H1 (cell line): ENCODE results near the gene SHISA9. TPM values are rescaled to one million over a fixed set of nuclear protein-coding genes. Genes with fewer than 3 reads are reported as not detected.

Experiments
- CTCF ChIA-PET: fragments of 300-600 bp; sonication (Branson Sonifier 250); formaldehyde crosslinking; loops from one replicate; lab custom pipeline; 2021; ENCODE audit not compliant: partially characterized antibody; lab: Charles Lee
- POLR2A ChIA-PET: fragments of 300-600 bp; sonication (Branson Sonifier 250); formaldehyde crosslinking; loops from one replicate; lab custom pipeline; 2021; ENCODE audit warnings: inconsistent platforms; ENCODE audit not compliant: partially characterized antibody; lab: Charles Lee
- DNase-seq, 2 experiments: peaks; one replicate each; pipeline versions ENCODE4 v3.0.0 to v3.0.0-alpha.2; 2010 to 2022; ENCODE audit warnings: low spot score in 2 of 2, low read depth in 1 of 2, mixed read lengths in 1 of 2
- FAIRE-seq: peaks from 2 replicates; lab custom pipeline; 2011; peaks lifted over from hg19 to GRCh38; lab: Jason Lieb, UNC
- H2AFZ ChIP-seq: 2 replicates; pipeline ENCODE4 v1.8.1; 2012; ENCODE audit warnings: low read length, inconsistent platforms
- H2AK5ac ChIP-seq: 2 replicates; pipeline ENCODE4 v1.6.1; 2013; ENCODE audit warnings: low read depth, low read length
- H2BK120ac ChIP-seq: replicated peaks from 2 replicates; pipeline ENCODE3; 2013; ENCODE audit warnings: low read depth, low read length, inconsistent platforms
- H2BK12ac ChIP-seq: 2 replicates; pipeline ENCODE4 v1.6.1; 2013; ENCODE audit warnings: low read depth, low read length
- H2BK15ac ChIP-seq: 2 replicates; pipeline ENCODE4 v1.6.1; 2013; ENCODE audit warnings: low read length
- H2BK20ac ChIP-seq: 2 replicates; pipeline ENCODE4 v1.6.1; 2013; ENCODE audit warnings: low read length
- H2BK5ac ChIP-seq: 2 replicates; pipeline ENCODE4 v1.6.1; 2013; ENCODE audit warnings: low read depth, low read length
- H3K14ac ChIP-seq: 2 replicates; pipeline ENCODE4 v1.6.1; 2013; ENCODE audit warnings: inconsistent platforms; ENCODE audit not compliant: insufficient read length
- H3K18ac ChIP-seq: 2 replicates; pipeline ENCODE4 v1.6.1; 2013; ENCODE audit warnings: low read length; ENCODE audit errors: extremely low read depth
- H3K23ac ChIP-seq: 2 replicates; pipeline ENCODE4 v1.6.1; 2013; ENCODE audit warnings: inconsistent platforms; ENCODE audit not compliant: insufficient read length
- H3K23me2 ChIP-seq: 2 replicates; pipeline ENCODE4 v1.6.1; 2013; ENCODE audit warnings: low read depth, low read length
- H3K27ac ChIP-seq: 2 replicates; pipeline ENCODE4 v1.6.1; 2011; ENCODE audit warnings: low read depth, low read length, inconsistent platforms
- H3K27me3 ChIP-seq, 4 experiments: replicated peaks in 1 of 4; 1 replicate in 1 of 4; 2 replicates in 3 of 4; pipeline versions ENCODE4 v1.6.1 to v1.8.1; 2011 to 2013; ENCODE audit warnings: low read length in 3 of 4, mild to moderate bottlenecking in 3 of 4, inconsistent platforms in 2 of 4, mixed read lengths in 2 of 4, moderate library complexity in 1 of 4; ENCODE audit not compliant: control insufficient read depth in 3 of 4, insufficient read depth in 3 of 4; ENCODE audit errors: extremely low read depth in 1 of 4
- H3K36me3 ChIP-seq, 4 experiments: 2 replicates each; pipeline versions ENCODE4 v1.6.1 to v1.8.1; 2011 to 2013; ENCODE audit warnings: mild to moderate bottlenecking in 4 of 4, low read length in 3 of 4, moderate library complexity in 2 of 4, control low read depth in 1 of 4, inconsistent platforms in 1 of 4; ENCODE audit not compliant: insufficient read depth in 4 of 4, control insufficient read depth in 2 of 4
- H3K4ac ChIP-seq: replicated peaks from 2 replicates; pipeline ENCODE3; 2013; ENCODE audit warnings: low read length, low read depth, mixed read lengths, inconsistent platforms; ENCODE audit not compliant: insufficient read length
- H3K4me1 ChIP-seq, 4 experiments: replicated peaks in 1 of 4; 1 replicate in 1 of 4; 2 replicates in 3 of 4; pipeline versions ENCODE4 v1.6.1 to v1.8.1; 2011 to 2013; ENCODE audit warnings: low read length in 3 of 4, inconsistent platforms in 2 of 4, mixed read lengths in 1 of 4; ENCODE audit not compliant: insufficient read depth in 4 of 4, control insufficient read depth in 3 of 4
- H3K4me2 ChIP-seq, 2 experiments: 2 replicates each; pipeline versions ENCODE4 v1.6.1 to v1.8.1; 2011 to 2013; ENCODE audit warnings: low read depth in 2 of 2, low read length in 2 of 2, control low read depth in 1 of 2, inconsistent platforms in 1 of 2, mild to moderate bottlenecking in 1 of 2; ENCODE audit not compliant: insufficient read depth in 1 of 2
- H3K4me3 ChIP-seq, 4 experiments: fragments of 200-600, 300-600 bp in 1 of 4; sonication (generic), shearing (Covaris generic), sonication (Bioruptor Twin) in 1 of 4; 2 replicates each; pipeline versions ENCODE4 v1.5.1 to v1.8.1; 2011 to 2016; ENCODE audit warnings: low read length in 4 of 4, low read depth in 3 of 4, control low read depth in 2 of 4, inconsistent platforms in 2 of 4, mild to moderate bottlenecking in 2 of 4, mixed read lengths in 1 of 4, moderate library complexity in 1 of 4; ENCODE audit not compliant: insufficient read depth in 2 of 4; ENCODE audit errors: extremely low read depth in 1 of 4
- H3K56ac ChIP-seq: replicated peaks from 2 replicates; pipeline ENCODE3; 2013; ENCODE audit warnings: low read depth, mild to moderate bottlenecking, mixed read lengths, low read length, inconsistent platforms; ENCODE audit not compliant: insufficient read length
- H3K79me1 ChIP-seq: 2 replicates; pipeline ENCODE4 v1.6.1; 2013; ENCODE audit warnings: low read depth, low read length, control low read depth
- H3K79me2 ChIP-seq, 2 experiments: 2 replicates each; pipeline versions ENCODE4 v1.6.1 to v1.8.1; 2012 to 2013; ENCODE audit warnings: low read length in 2 of 2, mild to moderate bottlenecking in 2 of 2, inconsistent platforms in 1 of 2; ENCODE audit not compliant: insufficient read depth in 2 of 2, control insufficient read depth in 1 of 2
- H3K9ac ChIP-seq, 4 experiments: replicated peaks in 1 of 4; 1 replicate in 1 of 4; 2 replicates in 3 of 4; pipeline versions ENCODE4 v1.6.1 to v1.8.1; 2011 to 2013; ENCODE audit warnings: low read depth in 3 of 4, low read length in 3 of 4, control low read depth in 2 of 4, mild to moderate bottlenecking in 2 of 4, moderate library complexity in 2 of 4, inconsistent platforms in 1 of 4; ENCODE audit errors: extremely low read depth in 1 of 4
- H3K9me3 ChIP-seq, 2 experiments: 2 replicates each; pipeline versions ENCODE4 v1.6.1 to v1.8.1; 2012 to 2013; ENCODE audit warnings: mild to moderate bottlenecking in 2 of 2, moderate library complexity in 2 of 2, control low read depth in 1 of 2, inconsistent platforms in 1 of 2, low read depth in 1 of 2, low read length in 1 of 2, mixed read lengths in 1 of 2; ENCODE audit not compliant: insufficient read depth in 2 of 2
- H4K20me1 ChIP-seq, 2 experiments: replicated peaks in 1 of 2; 2 replicates each; pipeline versions ENCODE3 to v1.8.1; 2011 to 2013; ENCODE audit warnings: inconsistent platforms in 2 of 2, low read length in 2 of 2, mild to moderate bottlenecking in 1 of 2; ENCODE audit not compliant: insufficient read depth in 2 of 2, control insufficient read depth in 1 of 2
- H4K5ac ChIP-seq: 2 replicates; pipeline ENCODE4 v1.6.1; 2013; ENCODE audit warnings: low read length, low read depth, mixed read lengths, inconsistent platforms; ENCODE audit not compliant: insufficient read length
- H4K8ac ChIP-seq: 2 replicates; pipeline ENCODE4 v1.8.0; 2013; ENCODE audit warnings: mild to moderate bottlenecking, moderate library complexity, low read length, inconsistent platforms; ENCODE audit not compliant: insufficient read depth; ENCODE audit errors: extremely low read depth
- H4K91ac ChIP-seq: replicated peaks from 2 replicates; pipeline ENCODE3; 2013; ENCODE audit warnings: low read length, mixed read lengths, inconsistent platforms; ENCODE audit not compliant: insufficient read length
- ATF2 ChIP-seq: IDR thresholded peaks from 2 replicates; pipeline ENCODE4 v1.6.1; 2012; ENCODE audit warnings: low read length, inconsistent platforms
- E2F6 ChIP-seq: IDR thresholded peaks from 2 replicates; pipeline ENCODE4 v1.6.1; 2012; ENCODE audit warnings: inconsistent platforms
- EP300 ChIP-seq, 2 experiments: IDR thresholded peaks; 1 replicate in 1 of 2; 2 replicates in 1 of 2; pipeline ENCODE4 v1.6.1; 2011 to 2012; ENCODE audit warnings: low read depth in 2 of 2, low read length in 2 of 2, mild to moderate bottlenecking in 2 of 2, borderline replicate concordance in 1 of 2, inconsistent platforms in 1 of 2, moderate library complexity in 1 of 2
- GABPA ChIP-seq: IDR thresholded peaks from 2 replicates; pipeline ENCODE4 v1.6.1; 2011; ENCODE audit warnings: mild to moderate bottlenecking, low read length, moderate library complexity, borderline replicate concordance; ENCODE audit not compliant: insufficient read depth
- MAX ChIP-seq: IDR thresholded peaks from 2 replicates; pipeline ENCODE4 v1.6.1; 2012; ENCODE audit warnings: inconsistent platforms
- POLR2A ChIP-seq, 2 experiments: IDR thresholded peaks; 1 replicate in 1 of 2; 2 replicates in 1 of 2; pipeline ENCODE4 v1.6.1; 2011; ENCODE audit warnings: low read depth in 2 of 2, low read length in 2 of 2, mild to moderate bottlenecking in 2 of 2; ENCODE audit errors: control extremely low read depth in 1 of 2
- RFX5 ChIP-seq: IDR thresholded peaks from 2 replicates; pipeline ENCODE4 v1.6.1; 2011; ENCODE audit warnings: low read depth, low read length, improper control_type of control experiment, borderline replicate concordance
- RNF2 ChIP-seq: fragments of 200-900, 300-1000 bp; sonication (generic); IDR thresholded peaks from 2 replicates; pipeline ENCODE4 v1.7.1; 2016; ENCODE audit warnings: borderline replicate concordance, low read depth, mild to moderate bottlenecking, antibody characterized with exemption, low read length; ENCODE audit not compliant: poor library complexity, severe bottlenecking; ENCODE audit errors: missing control alignments
- SIRT6 ChIP-seq: IDR thresholded peaks from one replicate; pipeline ENCODE4 v1.7.1; 2012; ENCODE audit warnings: low read length, inconsistent platforms
- TAF1 ChIP-seq: IDR thresholded peaks from 2 replicates; pipeline ENCODE4 v1.6.1; 2011; ENCODE audit warnings: mild to moderate bottlenecking, low read depth, low read length
- YY1 ChIP-seq: IDR thresholded peaks from 2 replicates; pipeline ENCODE4 v1.6.1; 2011; ENCODE audit warnings: low read depth, mild to moderate bottlenecking, low read length
- WGBS, 2 experiments: shearing (Covaris generic) in 1 of 2; methylation state at CpG; one replicate each; pipeline versions ENCODE4 v1.1.6 to v1.1.7; 2013 to 2015; ENCODE audit warnings: low lambda C conversion rate in 2 of 2, mixed read lengths in 2 of 2, inconsistent platforms in 1 of 2, low coverage in 1 of 2, missing lambda C conversion rate in 1 of 2; ENCODE audit not compliant: insufficient replicate concordance in 2 of 2, insufficient coverage in 1 of 2, insufficient read length in 1 of 2; ENCODE audit errors: extremely low coverage in 1 of 2, missing lambda C conversion rate in 1 of 2; 5-methylcytosine and 5-hydroxymethylcytosine counted together
- polyA plus RNA-seq, 7 experiments: library from polyadenylated mRNA; depleted of rRNA in 3 of 7; stranded (reverse) in 5 of 7; unstranded in 2 of 7; fragments of >200 nt in 5 of 7; fragments of 200-250 nt in 2 of 7; gene quantifications; 1 replicate in 5 of 7; 2 replicates in 1 of 7; 4 replicates in 1 of 7; pipeline versions ENCODE4 v1.2.1 to v1.2.3, GENCODE V29; 2011 to 2013; ENCODE audit warnings: missing spikeins in 2 of 7, mixed read lengths in 2 of 7
- total RNA-seq: library from RNA; stranded (reverse); fragmentation: NEBNext Ultra II Directional; extraction: Animal tissue kit (Norgen Biotek cat#: 25700); gene quantifications from 2 replicates; pipeline ENCODE4 v1.2.1, GENCODE V29; 2021

SHISA9 gene
- total and polyA plus RNA-seq, 2 of the 8 experiments (the other 6 are each of a cell fraction or from before 2014, with no cell fraction given) = 25.6 to 39.8 TPM

- Histone ChIP-seq H3K27ac (no peak overlapping the region), H4K20me1 (no peaks in the 10 kb centered on the region), H2AFZ (no peak overlapping the region), H4K8ac (no peak overlapping the region), H3K79me1 (peaks cover 2% of the 10 kb centered on the region; the same call in 1 of the 2 replicates), H2BK120ac (no peak overlapping the region), H3K23me2 (no peaks in the 10 kb centered on the region), H2AK5ac (no peak overlapping the region), H2BK20ac (no peak overlapping the region), H2BK12ac (no peak overlapping the region), H2BK15ac (no peak overlapping the region), H3K79me2 (peaks cover 3 to 52% of the 10 kb centered on the region in 2 experiments; a peak in 3 of 4 replicates), H3K23ac (no peak overlapping the region), H3K4me2 (no peak overlapping the region), H3K9ac (no peak overlapping the region), H3K14ac (no peak overlapping the region), H3K4me3 (no peak overlapping the region), H2BK5ac (no peak overlapping the region), H3K4me1 (peaks cover 0 to 12% (median 5%) of the 10 kb centered on the region in 4 experiments; a peak in 3 of 7 replicates), H3K18ac (no peak overlapping the region), H3K27me3 (no peaks in the 10 kb centered on the region), H3K36me3 (no peaks in the 10 kb centered on the region), H4K91ac (no peak overlapping the region), H3K56ac (no peak overlapping the region), H4K5ac (no peak overlapping the region), H3K9me3 (peaks cover 0 to 3% of the 10 kb centered on the region in 2 experiments; a peak in 1 of 4 replicates), H3K4ac (no peak overlapping the region)
- 43% methylated on average over 2 of the region's 2 CpGs; no CpG with 5 or more reads in 1 of the 2 experiments for WGBS, 2 experiments
- CTCF ChIA-PET = no interaction called here
- DNase-seq = no peak
- FAIRE-seq = no peak
- POLR2A ChIA-PET = no interaction called here
- TF ChIP-seq SIRT6 (no peak), RFX5 (no peak), EP300 (IDR thresholded peaks at IDR 0.05; ENCODE audit: borderline replicate concordance in 1 of 2, low read depth in 2 of 2, low read length in 2 of 2) (no peak), RNF2 (no peak), ATF2 (no peak), TAF1 (no peak), POLR2A (IDR thresholded peaks at IDR 0.05; ENCODE audit: control extremely low read depth in 1 of 2, low read depth in 2 of 2, low read length in 2 of 2) (no peak), YY1 (no peak), MAX (no peak), E2F6 (no peak), GABPA (no peak)
These were observed 138.1 kb downstream of the SHISA9 start for GRCh38 chr16:13039526-13039925.
